ENCODE results near the gene ACTA2.

The ACTA2 gene

GRCh38 chr10:88980800-88981199, 28.2 kb upstream of the ACTA2 start:
- DNase-seq = no peak

- DNase-seq = no peak
Measured at GRCh38 chr10:88980247-88980646, 27.7 kb upstream of the ACTA2 start.

GRCh38 chr10:88979603-88980002, 27.0 kb upstream of the ACTA2 start:
- DNase-seq = no peak

GRCh38 chr10:88979153-88979562, 26.6 kb upstream of the ACTA2 start:
- DNase-seq = no peak

- no peak for DNase-seq
Measured at GRCh38 chr10:88978463-88978862, 25.9 kb upstream of the ACTA2 start.

GRCh38 chr10:88975377-88975720, 22.8 kb upstream of the ACTA2 start:
- no peak for DNase-seq

GRCh38 chr10:88974446-88975376, 22.1 kb upstream of the ACTA2 start:
- no peak for DNase-seq

GRCh38 chr10:88974012-88974411, 21.4 kb upstream of the ACTA2 start:
- DNase-seq = no peak

GRCh38 chr10:88971221-88972061, 18.9 kb upstream of the ACTA2 start:
- DNase-seq = no peak

GRCh38 chr10:88968391-88968790, 15.8 kb upstream of the ACTA2 start:
- DNase-seq = no peak

GRCh38 chr10:88966797-88967196, 14.2 kb upstream of the ACTA2 start:
- DNase-seq = no peak

GRCh38 chr10:88964869-88965415, 12.4 kb upstream of the ACTA2 start:
- DNase-seq = no peak

GRCh38 chr10:88964360-88964759, 11.8 kb upstream of the ACTA2 start:
- no peak for DNase-seq

- DNase-seq = no peak
Measured at GRCh38 chr10:88963318-88963717, 10.7 kb upstream of the ACTA2 start.

GRCh38 chr10:88962336-88962735, 9.8 kb upstream of the ACTA2 start:
- no peak for DNase-seq

- no peak for DNase-seq
Measured at GRCh38 chr10:88961266-88961665, 8.7 kb upstream of the ACTA2 start.

GRCh38 chr10:88960802-88961201, 8.2 kb upstream of the ACTA2 start:
- DNase-seq = no peak

GRCh38 chr10:88958721-88959120, 6.1 kb upstream of the ACTA2 start:
- no peak for DNase-seq

- DNase-seq = no peak
Measured at GRCh38 chr10:88957381-88957780, 4.8 kb upstream of the ACTA2 start.

GRCh38 chr10:88954458-88955083, 2.0 kb upstream of the ACTA2 start:
- no peak for DNase-seq

GRCh38 chr10:88953662-88954061, 1.1 kb upstream of the ACTA2 start:
- DNase-seq = no peak

- no peak for DNase-seq
Measured at GRCh38 chr10:88949912-88950837, 2.4 kb downstream of the ACTA2 start.

Measured in 8988T (cell line).